ENCODE data around the gene TP53BP2.

DNA sequence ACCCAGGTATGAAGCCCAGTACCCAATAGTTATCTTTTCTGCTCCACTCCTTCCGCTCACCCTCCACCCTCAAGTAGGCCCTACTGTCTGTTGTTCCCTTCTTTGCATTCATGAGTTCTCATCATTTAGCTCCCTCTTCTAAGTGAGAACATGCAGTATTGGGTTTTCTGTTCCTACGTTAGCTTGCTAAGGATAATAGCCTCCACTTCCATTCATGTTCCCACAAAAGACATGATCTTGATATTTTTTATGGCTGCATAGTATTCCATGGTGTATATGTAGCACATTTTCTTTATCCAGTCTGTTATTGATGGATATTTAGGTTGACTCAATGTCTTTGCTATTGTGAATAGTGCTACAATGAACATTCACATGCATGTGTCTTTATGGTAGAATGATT, 2.8 kb upstream of the TP53BP2 start:
- TF ChIP-seq CTCF (IDR thresholded peaks at IDR 0.05 in 8 of 11, conservative IDR thresholded peaks at IDR 0.05 in 3 of 11) = no peak
- no peak for TF ChIP-seq POLR2A (IDR thresholded peaks at IDR 0.05)
